HEK293 (cell line): ENCODE measurements around the gene STRN3.

Experiments
- BCL6B ChIP-seq: fragments of 450-650 bp; formaldehyde crosslinking; IDR thresholded peaks from 2 replicates; pipeline ENCODE4 v1.5.1; 2017; ENCODE audit warnings: missing biosample characterization, missing genetic modification characterization
- KLF17 ChIP-seq: fragments of 450-650 bp; formaldehyde crosslinking; IDR thresholded peaks from 2 replicates; pipeline ENCODE4 v1.5.1; 2016; ENCODE audit warnings: missing biosample characterization, missing genetic modification characterization
- MEIS1 ChIP-seq: sonication (generic); formaldehyde crosslinking; IDR thresholded peaks from 2 replicates; pipeline ENCODE4 v1.8.1; 2022; ENCODE audit warnings: missing genetic modification reagents, mild to moderate bottlenecking, borderline replicate concordance
- MYNN ChIP-seq: fragments of 450-650 bp; formaldehyde crosslinking; IDR thresholded peaks from 2 replicates; pipeline ENCODE4 v1.5.1; 2016; ENCODE audit warnings: missing biosample characterization, missing genetic modification characterization, borderline replicate concordance
- MZF1 ChIP-seq: fragments of 450-650 bp; formaldehyde crosslinking; IDR thresholded peaks from 2 replicates; pipeline ENCODE4 v1.5.1; 2017; ENCODE audit warnings: missing biosample characterization, missing genetic modification characterization, borderline replicate concordance
- SP3 ChIP-seq: fragments of 450-650 bp; formaldehyde crosslinking; IDR thresholded peaks from 2 replicates; pipeline ENCODE4 v1.5.1; 2016; ENCODE audit warnings: missing biosample characterization, missing genetic modification characterization
- TCF7L2 ChIP-seq: IDR thresholded peaks from 2 replicates; pipeline ENCODE4 v1.6.1; 2011; ENCODE audit warnings: low read depth, mild to moderate bottlenecking, inconsistent platforms, low read length, moderate library complexity, borderline replicate concordance
- YY1 ChIP-seq: fragments of 450-650 bp; formaldehyde crosslinking; IDR thresholded peaks from 2 replicates; pipeline ENCODE4 v1.5.1; 2018; ENCODE audit warnings: missing biosample characterization, missing genetic modification characterization
- ZBTB49 ChIP-seq: fragments of 450-650 bp; formaldehyde crosslinking; IDR thresholded peaks from 2 replicates; pipeline ENCODE4 v1.5.1; 2016; ENCODE audit warnings: missing biosample characterization, missing genetic modification characterization, low read depth
- ZEB2 ChIP-seq: fragments of 450-650 bp; formaldehyde crosslinking; IDR thresholded peaks from 2 replicates; pipeline ENCODE4 v1.5.1; 2016; ENCODE audit warnings: missing biosample characterization, missing genetic modification characterization
- ZNF146 ChIP-seq: fragments of 450-650 bp; formaldehyde crosslinking; IDR thresholded peaks from 2 replicates; pipeline ENCODE4 v1.5.1; 2016; ENCODE audit warnings: missing biosample characterization, missing genetic modification characterization
- ZNF169 ChIP-seq: fragments of 450-650 bp; formaldehyde crosslinking; IDR thresholded peaks from 2 replicates; pipeline ENCODE4 v1.5.1; 2016; ENCODE audit warnings: missing biosample characterization, missing genetic modification characterization
- ZNF2 ChIP-seq: fragments of 450-650 bp; formaldehyde crosslinking; IDR thresholded peaks from 2 replicates; pipeline ENCODE4 v1.5.1; 2016; ENCODE audit warnings: missing biosample characterization, missing genetic modification characterization
- ZNF214 ChIP-seq: fragments of 450-650 bp; formaldehyde crosslinking; IDR thresholded peaks from 2 replicates; pipeline ENCODE4 v1.5.1; 2017; ENCODE audit warnings: missing biosample characterization, mild to moderate bottlenecking, missing genetic modification characterization, borderline replicate concordance
- ZNF274 ChIP-seq, 2 experiments: fragments of 200-500 bp in 1 of 2; fragments of 450-650 bp in 1 of 2; sonication (Bioruptor generic) in 1 of 2; formaldehyde crosslinking in 1 of 2; IDR thresholded peaks; 2 replicates each; pipeline versions ENCODE4 v1.5.1 to v1.6.1; 2014 to 2016; ENCODE audit warnings: borderline replicate concordance in 1 of 2, inconsistent platforms in 1 of 2, low read length in 1 of 2, missing biosample characterization in 1 of 2, missing genetic modification characterization in 1 of 2
- ZNF335 ChIP-seq: fragments of 450-650 bp; formaldehyde crosslinking; conservative IDR thresholded peaks from 2 replicates; pipeline ENCODE4 v1.5.1; 2016; ENCODE audit warnings: missing biosample characterization, missing genetic modification characterization
- ZNF341 ChIP-seq: fragments of 450-650 bp; formaldehyde crosslinking; IDR thresholded peaks from 2 replicates; pipeline ENCODE4; 2016; ENCODE audit warnings: low read depth, missing biosample characterization, missing genetic modification characterization
- ZNF394 ChIP-seq: fragments of 450-650 bp; formaldehyde crosslinking; IDR thresholded peaks from 2 replicates; pipeline ENCODE4 v1.5.1; 2016; ENCODE audit warnings: missing biosample characterization, missing genetic modification characterization, mild to moderate bottlenecking, moderate library complexity, borderline replicate concordance
- ZNF48 ChIP-seq: fragments of 450-650 bp; formaldehyde crosslinking; IDR thresholded peaks from 2 replicates; pipeline ENCODE4 v1.5.1; 2016; ENCODE audit warnings: missing biosample characterization, missing genetic modification characterization
- ZNF530 ChIP-seq: fragments of 450-650 bp; formaldehyde crosslinking; IDR thresholded peaks from 2 replicates; pipeline ENCODE4 v1.5.1; 2016; ENCODE audit warnings: low read depth, missing biosample characterization, missing genetic modification characterization
- ZNF544 ChIP-seq: fragments of 450-650 bp; formaldehyde crosslinking; IDR thresholded peaks from 2 replicates; pipeline ENCODE4 v1.5.0; 2017; ENCODE audit warnings: missing biosample characterization, missing genetic modification characterization
- ZNF548 ChIP-seq: fragments of 450-650 bp; formaldehyde crosslinking; IDR thresholded peaks from 2 replicates; pipeline ENCODE4 v1.5.1; 2016; ENCODE audit warnings: missing biosample characterization, missing genetic modification characterization
- ZNF555 ChIP-seq: fragments of 450-650 bp; formaldehyde crosslinking; conservative IDR thresholded peaks from 2 replicates; pipeline ENCODE4 v1.5.1; 2017; ENCODE audit warnings: missing biosample characterization, mild to moderate bottlenecking, missing genetic modification characterization, inconsistent platforms
- ZNF560 ChIP-seq: fragments of 450-650 bp; formaldehyde crosslinking; IDR thresholded peaks from 2 replicates; pipeline ENCODE4 v1.5.1; 2017; ENCODE audit warnings: missing biosample characterization, missing genetic modification characterization, borderline replicate concordance
- ZNF600 ChIP-seq: fragments of 450-650 bp; formaldehyde crosslinking; IDR thresholded peaks from 2 replicates; pipeline ENCODE4 v1.5.1; 2016; ENCODE audit warnings: missing biosample characterization, missing genetic modification characterization
- ZNF660 ChIP-seq: fragments of 450-650 bp; IDR thresholded peaks from 2 replicates; pipeline ENCODE4 v1.5.1; 2018; ENCODE audit warnings: missing biosample characterization, mild to moderate bottlenecking, missing genetic modification characterization
- ZNF692 ChIP-seq: fragments of 450-650 bp; formaldehyde crosslinking; IDR thresholded peaks from 2 replicates; pipeline ENCODE4 v1.5.1; 2016; ENCODE audit warnings: missing biosample characterization, missing genetic modification characterization
- ZNF701 ChIP-seq: fragments of 450-650 bp; formaldehyde crosslinking; IDR thresholded peaks from 2 replicates; pipeline ENCODE4 v1.5.1; 2016; ENCODE audit warnings: missing biosample characterization, missing genetic modification characterization
- ZNF791 ChIP-seq: fragments of 450-650 bp; formaldehyde crosslinking; IDR thresholded peaks from 2 replicates; pipeline ENCODE4 v1.5.1; 2016; ENCODE audit warnings: missing biosample characterization, missing genetic modification characterization
- ZSCAN23 ChIP-seq: fragments of 450-650 bp; formaldehyde crosslinking; IDR thresholded peaks from 2 replicates; pipeline ENCODE4 v1.5.1; 2016; ENCODE audit warnings: missing biosample characterization, missing genetic modification characterization
- ZSCAN30 ChIP-seq: fragments of 450-650 bp; IDR thresholded peaks from 2 replicates; pipeline ENCODE4 v1.5.1; 2018; ENCODE audit warnings: missing biosample characterization, mild to moderate bottlenecking, missing genetic modification characterization, moderate library complexity
- ZSCAN4 ChIP-seq: fragments of 450-650 bp; formaldehyde crosslinking; IDR thresholded peaks from 2 replicates; pipeline ENCODE4 v1.5.1; 2017; ENCODE audit warnings: missing biosample characterization, missing genetic modification characterization

STRN3 gene

GRCh38 chr14:30874120-30874998 is 151.8 kb downstream of the STRN3 start, which contains the start of gene COCH (continued):
- TF ChIP-seq ZNF692 (tag by site-specific recombination) (peak; percentile 64; the same call in 1 of the 2 replicates), ZNF701 (tag by site-specific recombination) (no peak), ZEB2 (tag by site-specific recombination) (peak; percentile 66), ZNF214 (tag by site-specific recombination) (no peak), ZNF48 (tag by site-specific recombination) (no peak), ZNF600 (tag by site-specific recombination) (peak; percentile 59; the same call in 1 of the 2 replicates), ZNF146 (tag by site-specific recombination) (no peak), ZNF2 (tag by site-specific recombination) (peak; percentile 60; the same call in 1 of the 2 replicates), ZSCAN4 (tag by site-specific recombination) (no peak), SP3 (0 out of 2 replicates have a peak, but pooled peaks have one; percentile 9), ZBTB49 (tag by site-specific recombination) (no peak), ZSCAN23 (tag by site-specific recombination) (no peak), ZNF791 (tag by site-specific recombination) (no peak), ZNF394 (tag by site-specific recombination) (no peak; the same call in 1 of the 2 replicates), ZNF335 (0 out of 2 replicates have a peak, but pooled peaks have one; percentile 21), TCF7L2 (no peak; the same call in 1 of the 2 replicates), ZNF544 (tag by site-specific recombination) (no peak), ZNF341 (tag by site-specific recombination) (peak; percentile 45; the same call in 1 of the 2 replicates), MEIS1 (CRISPR knock-in tag) (no peak), KLF17 (tag by site-specific recombination) (peak; percentile 27), ZSCAN30 (tag by site-specific recombination) (peak; percentile 78; the same call in 1 of the 2 replicates), ZNF530 (tag by site-specific recombination) (no peak), YY1 (no peak), MZF1 (tag by site-specific recombination) (no peak), ZNF274 (IDR thresholded peaks at IDR 0.05; ENCODE audit: low read length) (no peak), ZNF274 (tag by site-specific recombination; IDR thresholded peaks at IDR 0.05; ENCODE audit: borderline replicate concordance) (no peak), ZNF169 (tag by site-specific recombination) (no peak), BCL6B (tag by site-specific recombination) (no peak), ZNF660 (tag by site-specific recombination) (peak; percentile 78; the same call in 1 of the 2 replicates), ZNF560 (tag by site-specific recombination) (no peak), ZNF548 (no peak), MYNN (tag by site-specific recombination) (no peak), ZNF555 (tag by site-specific recombination) (no peak)
